SH-SY5Y (cell line): Measurements from ENCODE around the gene SEC23IP.

Experiments
- GATA2 ChIP-seq: IDR thresholded peaks from 2 replicates; pipeline ENCODE4 v1.6.1; 2011; ENCODE audit warnings: mild to moderate bottlenecking, low read depth, low read length
- GATA3 ChIP-seq: IDR thresholded peaks from 2 replicates; pipeline ENCODE4 v1.6.1; 2011; ENCODE audit warnings: low read depth, mild to moderate bottlenecking, low read length, moderate library complexity

DNA sequence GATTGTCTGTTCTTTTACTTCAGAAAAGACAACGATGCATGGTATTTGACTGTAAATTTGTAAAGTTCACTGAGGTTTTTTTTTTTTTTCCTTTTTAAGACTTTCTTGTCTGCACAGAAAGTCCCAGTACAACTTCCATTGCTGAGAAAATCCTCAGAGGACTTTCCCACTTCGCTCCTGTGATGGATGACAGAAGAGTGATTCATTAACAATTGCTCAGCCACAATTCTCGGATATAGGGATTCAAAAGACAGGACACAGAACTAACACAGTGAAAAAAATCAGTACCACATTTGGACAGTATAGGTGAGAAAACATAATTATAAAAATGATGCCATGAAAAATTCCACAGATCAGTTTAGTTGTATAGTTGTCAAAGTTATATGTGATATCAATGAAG, 48.0 kb downstream of the SEC23IP start:
- TF ChIP-seq GATA2: no peak
- no peak for TF ChIP-seq GATA3
